HepG2 (cell line): ENCODE data around the gene JOSD2. TPM values are rescaled to one million over a fixed set of nuclear protein-coding genes. Genes with fewer than 3 reads are reported as not detected.

Experiments
- polyA plus RNA-seq, 8 experiments: library from polyadenylated mRNA; depleted of rRNA in 3 of 8; stranded (reverse) in 7 of 8; unstranded in 1 of 8; fragments of >200 nt; fragmentation: Illumina TruSeq in 4 of 8; extraction: Trizol in 4 of 8; gene quantifications; 2 replicates each; pipeline versions ENCODE4 v1.2.1 to v1.2.3, GENCODE V29; 2011 to 2016; ENCODE audit warnings: low read depth in 4 of 8, missing spikeins in 1 of 8, mixed read lengths in 1 of 8; ENCODE audit not compliant: insufficient read depth in 1 of 8
- total RNA-seq, 5 experiments: library from RNA; depleted of rRNA; stranded (reverse); fragments of >200 nt; fragmentation: Illumina TruSeq; extraction: Trizol; gene quantifications; 2 replicates each; pipeline ENCODE4 v1.2.3, GENCODE V29; 2016; ENCODE audit warnings: low read depth in 1 of 5

The JOSD2 gene
- total and polyA plus RNA-seq, 2 of the 13 experiments (the other 11 are each of a cell fraction or from before 2014, with no cell fraction given) = 2.0 to 4.1 TPM

Other genes with a start within 250 kb of the JOSD2 start
- 0.24 and 0.29 TPM in 2 replicates for gene KCNC3, start 181.8 kb downstream of the JOSD2 start, total RNA-seq (2016; rRNA removed; fragmentation: Illumina TruSeq; extraction: Trizol)
- gene KCNC3, start 181.8 kb downstream of the JOSD2 start, polyA plus RNA-seq (2011; rRNA removed) = 1.6 and 1.7 TPM in 2 replicates
- not detected in 2 replicates for gene NAPSA, start 145.6 kb downstream of the JOSD2 start, total RNA-seq (2016; rRNA removed; fragmentation: Illumina TruSeq; extraction: Trizol)
- gene NAPSA, start 145.6 kb downstream of the JOSD2 start, polyA plus RNA-seq (2011; rRNA removed) = not detected in 2 replicates
- gene NR1H2, start 134.7 kb downstream of the JOSD2 start, total RNA-seq (2016; rRNA removed; fragmentation: Illumina TruSeq; extraction: Trizol) = 11.7 and 13.5 TPM in 2 replicates
- gene NR1H2, start 134.7 kb downstream of the JOSD2 start, polyA plus RNA-seq (2011; rRNA removed) = 10.3 and 15.9 TPM in 2 replicates
- gene POLD1, start 126.8 kb downstream of the JOSD2 start, total RNA-seq (2016; rRNA removed; fragmentation: Illumina TruSeq; extraction: Trizol) = 39.5 and 54.0 TPM in 2 replicates
- 17.4 and 18.6 TPM in 2 replicates for gene POLD1, start 126.8 kb downstream of the JOSD2 start, polyA plus RNA-seq (2011; rRNA removed)
- gene SPIB, start 92.3 kb downstream of the JOSD2 start, total RNA-seq (2016; rRNA removed; fragmentation: Illumina TruSeq; extraction: Trizol) = 0.04 TPM in 1 of 2 replicates, not detected in the other
- 0.04 TPM in 1 of 2 replicates, not detected in the other for gene SPIB, start 92.3 kb downstream of the JOSD2 start, polyA plus RNA-seq (2011; rRNA removed)
- gene MYBPC2, start 78.3 kb downstream of the JOSD2 start, total RNA-seq (2016; rRNA removed; fragmentation: Illumina TruSeq; extraction: Trizol) = 0.67 TPM in 1 of 2 replicates, not detected in the other
- gene MYBPC2, start 78.3 kb downstream of the JOSD2 start, polyA plus RNA-seq (2011; rRNA removed) = 0.01 TPM in 1 of 2 replicates, not detected in the other
- gene EMC10, start 34.7 kb downstream of the JOSD2 start, total RNA-seq (2016; rRNA removed; fragmentation: Illumina TruSeq; extraction: Trizol) = not detected in 2 replicates
- not detected in 2 replicates for gene EMC10, start 34.7 kb downstream of the JOSD2 start, polyA plus RNA-seq (2011; rRNA removed)
- not detected in 2 replicates for gene GARIN5A, start 34.3 kb downstream of the JOSD2 start, total RNA-seq (2016; rRNA removed; fragmentation: Illumina TruSeq; extraction: Trizol)
- gene GARIN5A, start 34.3 kb downstream of the JOSD2 start, polyA plus RNA-seq (2011; rRNA removed) = not detected in 2 replicates
- 1.1 and 2.2 TPM in 2 replicates for gene ASPDH, start 2.7 kb upstream of the JOSD2 start, total RNA-seq (2016; rRNA removed; fragmentation: Illumina TruSeq; extraction: Trizol)
- gene ASPDH, start 2.7 kb upstream of the JOSD2 start, polyA plus RNA-seq (2011; rRNA removed) = 3.3 and 4.0 TPM in 2 replicates
- gene LRRC4B, start 57.2 kb upstream of the JOSD2 start, total RNA-seq (2016; rRNA removed; fragmentation: Illumina TruSeq; extraction: Trizol) = not detected in 2 replicates
- gene LRRC4B, start 57.2 kb upstream of the JOSD2 start, polyA plus RNA-seq (2011; rRNA removed) = not detected in 2 replicates
- gene SYT3, start 128.7 kb upstream of the JOSD2 start, total RNA-seq (2016; rRNA removed; fragmentation: Illumina TruSeq; extraction: Trizol) = not detected in 2 replicates
- not detected in 2 replicates for gene SYT3, start 128.7 kb upstream of the JOSD2 start, polyA plus RNA-seq (2011; rRNA removed)
- not detected in 2 replicates for gene C19orf81, start 138.3 kb upstream of the JOSD2 start, total RNA-seq (2016; rRNA removed; fragmentation: Illumina TruSeq; extraction: Trizol)
- not detected in 2 replicates for gene C19orf81, start 138.3 kb upstream of the JOSD2 start, polyA plus RNA-seq (2011; rRNA removed)
- gene SHANK1, start 208.6 kb upstream of the JOSD2 start, total RNA-seq (2016; rRNA removed; fragmentation: Illumina TruSeq; extraction: Trizol) = not detected in 2 replicates
- gene SHANK1, start 208.6 kb upstream of the JOSD2 start, polyA plus RNA-seq (2011; rRNA removed) = not detected in 2 replicates
- gene CLEC11A, start 212.2 kb upstream of the JOSD2 start, total RNA-seq (2016; rRNA removed; fragmentation: Illumina TruSeq; extraction: Trizol) = not detected in 2 replicates
- not detected in 2 replicates for gene CLEC11A, start 212.2 kb upstream of the JOSD2 start, polyA plus RNA-seq (2011; rRNA removed)